Naive B cell (primary cell): Measurements from ENCODE around the gene PCSK6. TPM values are rescaled to one million over a fixed set of nuclear protein-coding genes. Genes with fewer than 3 reads are reported as not detected.
"Not testable (repeated sequence)": the region's sequence is repeated elsewhere in the genome, so short reads cannot be mapped to it uniquely, and the experiment has no call there.

Source experiments
- ATAC-seq, 2 donors: fragments of 150-1000 bp; cut with Tn5 transposase; 2 replicates each; pipeline ENCODE4 v1.10.0; 2021; ENCODE audit warnings: low read depth in 2 of 2, mild to moderate bottlenecking in 2 of 2, moderate library complexity in 2 of 2
- DNase-seq: peaks from one replicate; pipeline ENCODE4 v3.0.0; 2022
- H3K27ac Mint-ChIP-seq, 6 donors: one replicate each; pipeline ENCODE4 v1.8.0; 2020 to 2022; ENCODE audit warnings: mild to moderate bottlenecking in 6 of 6, mixed read lengths in 6 of 6, moderate library complexity in 5 of 6, inconsistent platforms in 2 of 6
- H3K27me3 Mint-ChIP-seq, 3 donors: one replicate each; pipeline ENCODE4 v1.8.0; 2021 to 2022; ENCODE audit warnings: mixed read lengths in 3 of 3, mild to moderate bottlenecking in 1 of 3
- H3K36me3 Mint-ChIP-seq, 2 donors: one replicate each; pipeline ENCODE4 v1.8.0; 2020 to 2022; ENCODE audit warnings: mixed read lengths in 2 of 2, inconsistent platforms in 1 of 2, mild to moderate bottlenecking in 1 of 2
- H3K4me1 Mint-ChIP-seq, 3 donors: one replicate each; pipeline ENCODE4 v1.8.0; 2020 to 2022; ENCODE audit warnings: mixed read lengths in 3 of 3, inconsistent platforms in 1 of 3, mild to moderate bottlenecking in 1 of 3, moderate library complexity in 1 of 3
- H3K4me3 Mint-ChIP-seq, 8 donors: one replicate each; pipeline ENCODE4 v1.8.0; 2020 to 2022; ENCODE audit warnings: mild to moderate bottlenecking in 8 of 8, mixed read lengths in 8 of 8, moderate library complexity in 8 of 8, inconsistent platforms in 2 of 8
- H3K9me3 Mint-ChIP-seq, 7 donors: one replicate each; pipeline ENCODE4 v1.8.0; 2020 to 2022; ENCODE audit warnings: mixed read lengths in 7 of 7, mild to moderate bottlenecking in 5 of 7, inconsistent platforms in 2 of 7, moderate library complexity in 1 of 7
- polyA plus RNA-seq, 6 donors: library from polyadenylated mRNA; unstranded; fragments of 300-500 nt; fragmentation: Illumina TruSeq; gene quantifications; one replicate each; pipeline ENCODE4 v1.2.3, GENCODE V29; 2021; ENCODE audit warnings: low read depth in 6 of 6

Gene PCSK6
- polyA plus RNA-seq, 6 donors from 2014 or later: 0.78 to 1.4 (median 0.96) TPM; not detected in 1

DNA sequence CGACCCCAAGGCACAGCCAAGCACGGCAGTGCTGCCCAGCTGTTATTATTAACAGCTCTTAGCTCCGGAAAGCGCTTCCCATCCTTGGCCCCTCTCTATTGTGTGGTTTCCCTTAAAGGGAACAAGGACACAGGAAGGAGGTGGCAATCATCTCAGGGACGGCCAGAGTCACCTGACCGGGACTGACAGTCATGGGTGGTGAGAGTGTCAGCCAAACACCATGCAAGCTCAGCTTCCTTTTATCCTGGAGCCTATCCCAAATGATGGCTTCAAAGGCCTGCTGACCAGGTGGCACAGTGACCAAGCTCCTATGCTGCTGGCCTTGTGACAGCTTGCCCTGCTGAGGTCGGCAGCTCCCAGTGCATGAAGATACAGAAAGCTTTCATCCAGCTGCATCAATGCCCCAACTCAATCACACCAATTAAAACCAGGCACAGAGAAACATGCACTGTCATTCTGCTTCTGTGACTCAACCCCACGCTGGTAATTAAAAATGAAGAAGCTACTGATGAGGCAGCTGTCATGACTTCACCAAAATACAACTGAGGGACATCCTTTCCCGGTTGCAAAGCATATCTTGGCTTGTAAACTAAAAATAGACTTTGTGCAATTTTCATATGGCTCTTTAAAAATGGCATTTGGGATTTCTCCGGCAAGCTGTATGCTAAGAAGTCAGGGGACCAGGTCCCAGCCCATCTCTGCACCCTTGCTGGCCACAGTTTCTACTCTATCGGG lies 34.0 kb downstream of the PCSK6 start:
- no peak overlapping the region for H3K4me3 Mint-ChIP-seq
- no peak for DNase-seq
- peaks cover 0 to 25% (median 9%) of the 10 kb centered on the region in 3 donors for H3K4me1 Mint-ChIP-seq
- peaks cover 32 to 77% (median 44%) of the 10 kb centered on the region in 3 donors for H3K27me3 Mint-ChIP-seq
- no peak overlapping the region for H3K27ac Mint-ChIP-seq
- no peak for ATAC-seq
- H3K9me3 Mint-ChIP-seq: no peaks in the 10 kb centered on the region
- H3K36me3 Mint-ChIP-seq: no peaks in the 10 kb centered on the region

DNA sequence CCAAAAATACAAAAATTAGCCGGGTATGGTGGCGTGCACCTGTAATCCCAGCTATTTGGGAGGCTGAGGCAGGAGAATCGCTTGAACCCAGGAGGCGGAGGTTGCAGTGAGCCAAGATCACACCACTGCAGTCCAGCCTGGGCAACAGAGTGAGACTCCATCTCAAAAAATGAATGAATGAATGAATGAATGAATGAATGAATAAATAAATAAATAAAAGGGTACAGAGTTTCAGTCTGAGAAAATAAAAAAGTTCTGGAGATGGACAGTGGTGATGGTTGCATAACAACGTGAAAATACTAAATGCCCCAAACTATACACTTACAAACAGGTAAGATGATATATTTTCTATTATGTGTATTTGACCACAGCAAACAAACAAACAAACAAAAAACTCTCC lies 34.7 kb downstream of the PCSK6 start:
- DNase-seq, H3K9me3 Mint-ChIP-seq, ATAC-seq, H3K36me3 Mint-ChIP-seq, H3K4me3 Mint-ChIP-seq, H3K27ac Mint-ChIP-seq: not testable (repeated sequence)
- H3K4me1 Mint-ChIP-seq: peaks cover 0 to 25% (median 9%) of the 10 kb centered on the region in 3 donors
- H3K27me3 Mint-ChIP-seq: peaks cover 32 to 77% (median 44%) of the 10 kb centered on the region in 3 donors

GRCh38 chr15:101454365-101454764 lies 35.1 kb downstream of the PCSK6 start:
- Mint-ChIP-seq H3K36me3 (no peaks in the 10 kb centered on the region), H3K27ac (no peak overlapping the region), H3K27me3 (peaks cover 32 to 76% (median 41%) of the 10 kb centered on the region in 3 donors), H3K9me3 (no peaks in the 10 kb centered on the region), H3K4me1 (peaks cover 0 to 25% (median 9%) of the 10 kb centered on the region in 3 donors), H3K4me3 (no peak overlapping the region)
- DNase-seq (no peak), ATAC-seq (no peak)

DNA sequence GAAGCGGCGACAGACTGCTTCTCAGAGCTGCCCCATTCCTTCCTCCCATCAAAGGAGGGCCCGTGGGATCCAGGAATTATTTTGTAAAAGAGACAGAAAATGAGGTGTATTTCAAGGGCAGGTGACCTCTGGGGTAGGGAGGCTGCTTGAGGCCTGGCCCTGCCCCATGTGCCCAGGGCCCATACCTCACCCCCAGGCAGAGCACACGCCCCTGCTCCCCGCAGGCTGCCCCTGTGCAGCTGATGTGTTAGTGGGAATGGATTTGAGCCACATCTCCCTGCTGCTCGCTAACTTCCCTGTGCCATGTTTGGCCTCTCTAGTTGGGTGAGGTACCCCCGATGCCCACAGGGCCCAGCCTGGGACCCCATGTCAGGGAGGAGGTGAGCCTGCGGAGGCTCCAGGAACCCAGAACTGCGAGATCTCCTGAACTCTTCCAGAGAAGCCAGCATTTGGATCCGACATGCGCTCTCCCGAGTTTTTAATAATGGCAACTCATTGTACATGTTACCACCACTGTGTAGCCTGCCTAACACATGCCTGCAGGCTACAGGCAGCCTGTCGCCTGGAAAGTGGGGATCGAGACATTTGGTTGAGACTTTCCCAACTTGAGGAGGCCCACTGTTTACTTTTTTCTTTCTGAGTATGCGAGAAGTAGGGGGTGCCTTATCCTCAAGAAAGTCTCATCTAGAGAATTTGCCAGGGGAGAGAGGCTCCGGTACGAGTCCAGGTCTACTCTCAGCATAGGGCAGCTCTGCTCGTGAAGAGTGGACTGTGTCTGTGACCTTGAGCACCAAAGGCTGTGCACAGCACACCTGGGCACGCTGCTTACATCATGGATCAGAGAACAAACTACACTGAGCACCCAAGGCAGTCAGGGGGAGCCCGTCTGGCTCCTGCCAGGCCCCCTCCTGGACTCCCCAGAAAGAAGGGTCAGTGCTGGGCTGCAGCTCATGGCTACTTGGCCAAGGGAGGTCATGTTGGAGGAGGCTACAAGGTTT lies 36.1 kb downstream of the PCSK6 start:
- Mint-ChIP-seq H3K36me3 (no peaks in the 10 kb centered on the region), H3K4me3 (no peak overlapping the region), H3K27ac (no peak overlapping the region), H3K27me3 (peaks cover 31 to 66% (median 32%) of the 10 kb centered on the region in 3 donors), H3K4me1 (peaks cover 0 to 25% (median 9%) of the 10 kb centered on the region in 3 donors), H3K9me3 (no peaks in the 10 kb centered on the region)
- DNase-seq (no peak), ATAC-seq (no peak)

DNA sequence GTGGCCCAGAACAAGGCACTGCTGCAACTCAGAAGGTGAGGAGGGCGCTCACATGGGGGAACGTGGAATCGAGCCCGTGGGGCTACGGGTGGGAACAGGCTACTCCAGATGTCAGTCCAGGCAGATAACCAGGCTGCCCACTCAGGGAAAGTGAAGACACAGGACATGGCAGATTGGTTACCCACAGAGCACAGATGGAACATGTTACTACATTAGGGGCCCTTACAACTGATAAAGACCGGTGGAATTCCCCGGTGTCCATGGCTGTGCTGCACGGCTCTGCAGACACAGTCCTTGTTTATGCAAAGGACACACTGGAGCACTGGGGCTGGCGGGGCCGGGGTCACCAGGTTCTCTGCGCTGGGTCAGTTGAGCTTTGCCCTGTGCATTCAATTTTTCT lies 36.9 kb downstream of the PCSK6 start:
- ATAC-seq: no peak
- Mint-ChIP-seq H3K27ac (no peak overlapping the region), H3K4me1 (peaks cover 0 to 25% (median 9%) of the 10 kb centered on the region in 3 donors), H3K36me3 (no peaks in the 10 kb centered on the region), H3K27me3 (peaks cover 30 to 64% (median 32%) of the 10 kb centered on the region in 3 donors), H3K9me3 (no peaks in the 10 kb centered on the region), H3K4me3 (peak overlapping the region in 1 of 8 donors; percentile 9)
- DNase-seq: no peak

GRCh38 chr15:101451846-101452245 lies 37.7 kb downstream of the PCSK6 start:
- Mint-ChIP-seq H3K9me3 (no peaks in the 10 kb centered on the region), H3K36me3 (no peaks in the 10 kb centered on the region), H3K4me3 (peak overlapping the region in 2 of 8 donors; percentile 22 to 59), H3K27me3 (peaks cover 30 to 64% (median 32%) of the 10 kb centered on the region in 3 donors), H3K27ac (no peak overlapping the region), H3K4me1 (peaks cover 0 to 25% (median 9%) of the 10 kb centered on the region in 3 donors)
- DNase-seq (no peak), ATAC-seq (no peak)

DNA sequence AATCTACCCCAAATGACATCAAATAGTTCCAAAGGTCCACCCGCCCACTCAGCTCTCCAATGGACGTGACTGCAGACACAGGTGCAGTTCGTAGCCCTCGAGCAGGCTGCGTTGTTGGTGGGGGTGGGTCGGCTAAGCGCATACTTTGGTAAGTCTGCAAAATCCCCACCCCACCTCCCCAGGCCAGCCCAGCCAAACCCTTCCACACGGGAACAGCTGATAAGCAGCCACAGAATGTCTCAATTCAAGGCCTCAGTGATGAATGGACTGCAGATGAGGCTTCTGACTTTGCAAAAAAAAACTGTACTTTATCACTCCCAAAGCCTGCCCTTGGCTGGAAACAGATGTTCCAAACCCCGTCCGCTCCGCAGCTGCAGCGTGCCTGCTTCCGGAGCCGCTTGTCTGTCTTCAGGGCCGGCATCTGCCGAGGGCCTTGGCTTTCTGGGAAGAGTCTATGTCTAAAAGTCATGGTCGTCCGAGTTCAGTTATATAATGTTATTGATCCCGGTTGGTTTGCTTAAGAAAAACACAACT lies 38.2 kb downstream of the PCSK6 start:
- no peak for DNase-seq
- no peak overlapping the region for H3K27ac Mint-ChIP-seq
- peak overlapping the region in 4 of 8 donors; percentile 2 to 64 (median 40) for H3K4me3 Mint-ChIP-seq
- no peak for ATAC-seq
- H3K9me3 Mint-ChIP-seq: no peaks in the 10 kb centered on the region
- H3K27me3 Mint-ChIP-seq: peaks cover 30 to 60% (median 32%) of the 10 kb centered on the region in 3 donors
- peaks cover 0 to 25% (median 13%) of the 10 kb centered on the region in 3 donors for H3K4me1 Mint-ChIP-seq
- no peaks in the 10 kb centered on the region for H3K36me3 Mint-ChIP-seq

DNA sequence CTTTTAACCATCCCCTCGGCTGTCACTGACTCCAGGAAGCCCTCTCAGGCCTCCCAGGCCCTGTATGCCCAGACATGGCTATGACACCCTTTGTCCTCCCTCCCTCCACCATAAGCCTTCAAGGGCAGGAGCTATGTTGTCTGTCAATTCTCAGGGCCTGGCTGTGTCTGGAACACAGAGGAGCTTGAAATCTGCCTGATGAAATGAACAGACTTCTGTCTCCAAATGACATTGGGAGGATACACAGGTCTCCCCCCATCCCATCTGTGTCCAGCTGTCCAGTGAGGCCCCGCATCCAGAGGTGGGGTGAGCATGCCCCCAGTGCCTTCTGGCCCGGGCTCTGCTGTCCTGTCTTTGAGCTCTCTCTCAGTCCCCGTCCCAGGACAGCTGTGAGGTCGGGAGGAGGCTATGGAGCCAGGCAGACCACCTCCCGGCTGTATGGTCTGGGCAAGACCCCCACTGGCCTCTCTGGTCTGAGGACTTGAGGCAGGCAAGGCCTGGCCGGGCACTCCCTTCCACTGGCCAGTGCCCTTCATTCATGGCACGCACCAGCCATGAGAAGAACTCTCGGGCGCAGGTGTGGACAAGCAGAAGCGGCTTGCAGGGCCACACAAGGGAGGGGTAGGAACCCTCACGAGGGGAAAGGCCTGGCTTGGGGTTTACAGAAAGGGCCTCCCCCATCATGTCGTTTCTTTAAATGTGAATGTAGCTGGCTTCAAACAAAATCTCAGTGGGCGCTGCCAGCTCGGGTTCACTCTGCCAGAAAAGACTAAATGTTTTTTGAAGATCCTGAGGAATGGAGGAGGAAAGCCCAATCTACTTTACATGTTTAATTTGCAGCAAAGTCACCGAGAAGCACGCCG lies 38.9 kb downstream of the PCSK6 start:
- DNase-seq (no peak), ATAC-seq (no peak)
- H3K27ac Mint-ChIP-seq: peak overlapping the region in 1 of 6 donors; percentile 82
- H3K9me3 Mint-ChIP-seq: no peaks in the 10 kb centered on the region
- peak overlapping the region in 3 of 8 donors; percentile 2 to 22 (median 10) for H3K4me3 Mint-ChIP-seq
- peaks cover 31 to 53% (median 32%) of the 10 kb centered on the region in 3 donors for H3K27me3 Mint-ChIP-seq
- H3K4me1 Mint-ChIP-seq: peaks cover 0 to 24% (median 15%) of the 10 kb centered on the region in 3 donors
- no peaks in the 10 kb centered on the region for H3K36me3 Mint-ChIP-seq

- H3K4me3 Mint-ChIP-seq: peak overlapping the region in 1 of 8 donors; percentile 70
- peaks cover 0 to 15% (median 15%) of the 10 kb centered on the region in 3 donors for H3K4me1 Mint-ChIP-seq
- DNase-seq: no peak
- peak overlapping the region in 1 of 6 donors; percentile 82 for H3K27ac Mint-ChIP-seq
- ATAC-seq: no peak
- H3K27me3 Mint-ChIP-seq: peaks cover 24 to 44% (median 38%) of the 10 kb centered on the region in 3 donors
- no peaks in the 10 kb centered on the region for H3K36me3 Mint-ChIP-seq
- H3K9me3 Mint-ChIP-seq: peaks cover 0 to 4% (median 0%) of the 10 kb centered on the region in 7 donors
Measured at GRCh38 chr15:101449471-101450402, 39.8 kb downstream of the PCSK6 start.

DNA sequence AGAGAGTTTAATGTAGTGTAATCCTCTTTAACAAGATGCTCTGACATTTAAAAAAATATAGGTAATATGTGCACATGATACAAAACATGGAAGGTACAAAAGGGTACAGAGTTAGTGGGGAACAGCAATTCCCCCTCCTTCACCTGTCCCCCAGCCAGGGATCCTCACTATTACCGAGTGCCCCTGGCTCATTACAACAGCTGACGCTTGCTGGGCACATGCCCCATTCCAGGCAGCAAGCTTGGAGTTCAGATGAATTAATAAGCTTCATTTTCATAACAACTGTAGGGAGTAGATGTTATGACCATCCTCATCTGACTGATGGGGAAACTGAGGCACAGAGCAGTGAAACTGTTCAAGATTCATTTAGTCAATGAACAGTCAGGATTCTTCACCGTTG lies 41.2 kb downstream of the PCSK6 start:
- ATAC-seq (no peak), DNase-seq (no peak)
- Mint-ChIP-seq H3K4me1 (peaks cover 0 to 15% (median 15%) of the 10 kb centered on the region in 3 donors), H3K9me3 (peaks cover 0 to 4% (median 0%) of the 10 kb centered on the region in 7 donors), H3K27ac (no peak overlapping the region), H3K27me3 (peaks cover 19 to 37% (median 33%) of the 10 kb centered on the region in 3 donors), H3K36me3 (no peaks in the 10 kb centered on the region), H3K4me3 (no peak overlapping the region)

DNA sequence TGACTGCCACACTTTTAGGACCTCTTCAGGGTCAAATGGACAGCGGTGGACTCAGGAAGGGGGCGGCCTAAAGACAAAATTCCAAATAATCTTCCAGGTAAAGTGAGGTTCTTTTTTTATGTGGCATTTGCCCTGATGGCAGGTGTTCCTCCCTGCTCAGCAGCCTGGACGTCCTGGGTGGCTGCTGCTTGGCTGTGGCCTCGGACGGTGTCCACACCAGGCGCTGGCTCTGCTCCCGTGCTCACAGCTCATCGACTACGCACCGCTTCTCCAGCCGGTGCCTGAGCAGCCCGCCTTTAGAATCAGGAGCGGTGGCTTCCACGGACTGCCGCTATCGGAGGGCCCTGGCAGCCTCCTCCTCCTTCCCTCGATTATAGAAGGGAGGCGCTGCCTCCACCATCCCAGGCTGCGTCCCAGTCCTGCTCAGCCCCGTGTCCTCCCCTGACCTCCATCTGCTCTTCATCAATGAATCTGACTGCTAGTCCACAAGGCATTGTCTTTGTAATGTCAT lies 41.9 kb downstream of the PCSK6 start:
- H3K27me3 Mint-ChIP-seq: peaks cover 18 to 31% (median 30%) of the 10 kb centered on the region in 3 donors
- H3K9me3 Mint-ChIP-seq: peaks cover 0 to 4% (median 0%) of the 10 kb centered on the region in 7 donors
- peak overlapping the region in 1 of 6 donors; percentile 33 for H3K27ac Mint-ChIP-seq
- ATAC-seq: no peak
- H3K36me3 Mint-ChIP-seq: no peaks in the 10 kb centered on the region
- no peak overlapping the region for H3K4me3 Mint-ChIP-seq
- no peak for DNase-seq
- H3K4me1 Mint-ChIP-seq: peaks cover 0 to 15% (median 15%) of the 10 kb centered on the region in 3 donors
